Uterus (tissue), 2 donors: ENCODE results near the gene CYP4B1.

ENCODE experiments used
- POLR2A ChIP-seq, 2 donors: fragments of 450-650 bp; IDR thresholded peaks; one replicate each; pipeline ENCODE4 v1.6.1; 2016; ENCODE audit warnings: antibody characterized with exemption in 2 of 2, mild to moderate bottlenecking in 1 of 2, moderate library complexity in 1 of 2
- TF ChIP-seq, protein P1 (sequence below), 4 experiments: fragments of 200-600 bp in 2 of 4; fragments of 450-650 bp in 2 of 4; sonication (generic) in 2 of 4; IDR thresholded peaks; one replicate each; pipeline ENCODE4 v1.5.1; 2016 to 2019; ENCODE audit warnings: antibody characterized with exemption in 4 of 4, mild to moderate bottlenecking in 2 of 4, moderate library complexity in 1 of 4

DNA sequence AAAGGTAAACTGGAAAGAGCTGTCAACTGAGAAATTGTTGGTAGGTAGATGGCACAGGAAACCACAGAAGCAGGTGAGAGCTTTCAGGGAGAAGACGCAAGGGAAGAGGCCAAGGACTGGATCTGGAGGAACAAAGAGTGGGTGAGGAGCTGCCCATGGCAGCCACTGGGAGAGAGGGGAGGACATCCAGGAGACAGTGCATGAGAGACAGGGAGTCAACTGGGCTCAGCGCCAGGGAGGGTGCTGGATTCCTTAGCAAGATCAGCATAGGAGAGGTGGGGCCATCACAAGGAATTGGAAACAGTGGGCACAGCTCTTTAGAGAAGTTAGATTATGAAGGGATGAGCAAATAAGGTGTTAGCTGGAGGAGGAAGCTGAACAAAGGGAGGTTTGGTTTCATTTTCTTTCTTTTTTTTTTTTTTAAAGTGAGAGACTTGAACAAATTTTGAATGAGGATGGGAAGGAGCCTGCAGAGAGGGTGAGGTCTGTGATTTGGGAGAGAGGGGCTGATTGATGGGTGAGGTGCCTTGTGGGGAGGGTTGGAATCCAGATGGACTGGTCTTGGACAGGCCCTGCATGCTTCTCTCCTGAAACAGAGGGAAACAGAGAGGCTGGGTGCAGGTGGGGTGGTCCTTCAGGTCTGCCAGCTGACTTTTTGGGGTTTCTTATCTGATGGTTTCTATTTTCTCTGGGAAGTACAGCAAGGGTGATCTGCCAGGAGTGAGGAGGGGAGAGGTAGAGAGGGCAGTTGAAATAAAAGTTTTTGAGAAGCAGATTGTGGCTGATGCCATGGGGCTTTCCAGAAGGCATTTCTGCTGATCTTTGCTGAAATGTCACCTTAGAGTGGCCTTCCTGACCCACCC is 5.4 kb downstream of the CYP4B1 start:
- TF ChIP-seq, protein P1, sequence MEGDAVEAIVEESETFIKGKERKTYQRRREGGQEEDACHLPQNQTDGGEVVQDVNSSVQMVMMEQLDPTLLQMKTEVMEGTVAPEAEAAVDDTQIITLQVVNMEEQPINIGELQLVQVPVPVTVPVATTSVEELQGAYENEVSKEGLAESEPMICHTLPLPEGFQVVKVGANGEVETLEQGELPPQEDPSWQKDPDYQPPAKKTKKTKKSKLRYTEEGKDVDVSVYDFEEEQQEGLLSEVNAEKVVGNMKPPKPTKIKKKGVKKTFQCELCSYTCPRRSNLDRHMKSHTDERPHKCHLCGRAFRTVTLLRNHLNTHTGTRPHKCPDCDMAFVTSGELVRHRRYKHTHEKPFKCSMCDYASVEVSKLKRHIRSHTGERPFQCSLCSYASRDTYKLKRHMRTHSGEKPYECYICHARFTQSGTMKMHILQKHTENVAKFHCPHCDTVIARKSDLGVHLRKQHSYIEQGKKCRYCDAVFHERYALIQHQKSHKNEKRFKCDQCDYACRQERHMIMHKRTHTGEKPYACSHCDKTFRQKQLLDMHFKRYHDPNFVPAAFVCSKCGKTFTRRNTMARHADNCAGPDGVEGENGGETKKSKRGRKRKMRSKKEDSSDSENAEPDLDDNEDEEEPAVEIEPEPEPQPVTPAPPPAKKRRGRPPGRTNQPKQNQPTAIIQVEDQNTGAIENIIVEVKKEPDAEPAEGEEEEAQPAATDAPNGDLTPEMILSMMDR (IDR thresholded peaks at IDR 0.05): no peak
- TF ChIP-seq POLR2A (IDR thresholded peaks at IDR 0.05): no peak
